Right lung (tissue), 5 donors: ENCODE results near the gene PHF5A. TPM values are rescaled to one million over a fixed set of nuclear protein-coding genes. Genes with fewer than 3 reads are reported as not detected.
"Not testable (repeated sequence)": the region's sequence is repeated elsewhere in the genome, so short reads cannot be mapped to it uniquely, and the experiment has no call there.

ENCODE experiments used
- DNase-seq, 2 donors: peaks; one replicate each; pipeline ENCODE4 v3.0.0-alpha.2; 2013
- polyA plus RNA-seq, 5 donors: library from polyadenylated mRNA; unstranded; fragments of 120-200 nt; gene quantifications; one replicate each; pipeline versions ENCODE4 v1.2.1 to v1.2.3, GENCODE V29; 2013; ENCODE audit warnings: inconsistent platforms in 1 of 5, low replicate concordance in 1 of 5; ENCODE audit not compliant: insufficient read length in 5 of 5, insufficient read depth in 1 of 5

The PHF5A gene
- polyA plus RNA-seq, 5 donors, result 43.6 to 56.5 (median 54.6) TPM

GRCh38 chr22:41491374-41492100 lies 23.0 kb upstream of the PHF5A start:
- no peak for DNase-seq

GRCh38 chr22:41488596-41489385 lies 20.3 kb upstream of the PHF5A start:
- DNase-seq, result no peak

GRCh38 chr22:41488076-41488475 lies 19.6 kb upstream of the PHF5A start:
- no peak for DNase-seq

- DNase-seq, result peak; percentile 40 to 56
These were observed 18.8 kb upstream of the PHF5A start for GRCh38 chr22:41487037-41487935.

- no peak for DNase-seq
These were observed 16.5 kb upstream of the PHF5A start for GRCh38 chr22:41485033-41485432.

- DNase-seq, result no peak
These were observed 13.9 kb upstream of the PHF5A start for GRCh38 chr22:41482319-41482935.

GRCh38 chr22:41481925-41482318 lies 13.4 kb upstream of the PHF5A start:
- DNase-seq, result no peak

- DNase-seq, result no peak
These were observed 12.8 kb upstream of the PHF5A start for GRCh38 chr22:41481131-41481830.

GRCh38 chr22:41480397-41480735 lies 11.9 kb upstream of the PHF5A start:
- no peak for DNase-seq

GRCh38 chr22:41479671-41480396 lies 11.3 kb upstream of the PHF5A start:
- DNase-seq, result no peak

- no peak for DNase-seq
These were observed 10.5 kb upstream of the PHF5A start for GRCh38 chr22:41478891-41479521.

- DNase-seq, result no peak
These were observed 10.0 kb upstream of the PHF5A start for GRCh38 chr22:41478473-41478872.

- DNase-seq, result no peak
These were observed 6.5 kb upstream of the PHF5A start for GRCh38 chr22:41474872-41475451.

GRCh38 chr22:41471568-41471967 lies 3.1 kb upstream of the PHF5A start:
- DNase-seq, result no peak

- no peak for DNase-seq
These were observed 2.4 kb upstream of the PHF5A start for GRCh38 chr22:41470886-41471285.

GRCh38 chr22:41469218-41469851 lies 843 bp upstream of the PHF5A start:
- no peak for DNase-seq

GRCh38 chr22:41461901-41462300 lies 6.6 kb downstream of the PHF5A start:
- no peak for DNase-seq

- DNase-seq, result not testable (repeated sequence)
These were observed 8.4 kb downstream of the PHF5A start for GRCh38 chr22:41460071-41460470.

GRCh38 chr22:41459431-41459830 lies 9.1 kb downstream of the PHF5A start:
- no peak for DNase-seq
